ENCODE data around the gene FDXR.

The FDXR gene

GRCh38 chr17:74815067-74815466 lies 57.7 kb downstream of the FDXR start:
- no peak for TF ChIP-seq CTCF (IDR thresholded peaks at IDR 0.05)
- no peak overlapping the region for H3K27ac ChIP-seq
- peaks cover 40% of the 10 kb centered on the region for H3K36me3 ChIP-seq
- H3K9me3 ChIP-seq: no peaks in the 10 kb centered on the region
- peaks cover 24 to 27% of the 10 kb centered on the region in 2 experiments for H3K4me1 ChIP-seq (ENCODE audit: control insufficient read depth in 1 of 2, insufficient read depth in 1 of 2, low read depth in 1 of 2, low read length in 1 of 2)
- H3K27me3 ChIP-seq: no peaks in the 10 kb centered on the region
- no peak overlapping the region for H3K4me3 ChIP-seq (ENCODE audit: low read depth in 1 of 2, low read length in 1 of 2)

GRCh38 chr17:74814453-74814852 lies 58.3 kb downstream of the FDXR start:
- no peak overlapping the region for H3K27ac ChIP-seq
- no peak overlapping the region for H3K4me3 ChIP-seq (ENCODE audit: low read depth in 1 of 2, low read length in 1 of 2)
- TF ChIP-seq CTCF (IDR thresholded peaks at IDR 0.05): no peak
- H3K9me3 ChIP-seq: no peaks in the 10 kb centered on the region
- H3K27me3 ChIP-seq: no peaks in the 10 kb centered on the region
- peaks cover 24 to 27% of the 10 kb centered on the region in 2 experiments for H3K4me1 ChIP-seq (ENCODE audit: control insufficient read depth in 1 of 2, insufficient read depth in 1 of 2, low read depth in 1 of 2, low read length in 1 of 2)
- H3K36me3 ChIP-seq: peaks cover 35% of the 10 kb centered on the region
